Suprapubic skin (tissue), 4 donors: Measurements from ENCODE around the gene GRAMD4. TPM values are rescaled to one million over a fixed set of nuclear protein-coding genes. Genes with fewer than 3 reads are reported as not detected.

Source experiments
- DNase-seq, 2 donors: peaks; one replicate each; pipeline ENCODE4 v3.0.0-alpha.2; 2019; ENCODE audit warnings: low spot score in 2 of 2
- H3K27ac ChIP-seq: fragments of 200-600 bp; sonication (generic); one replicate; pipeline ENCODE4 v1.5.1; 2019
- H3K27me3 ChIP-seq: fragments of 200-600 bp; sonication (generic); one replicate; pipeline ENCODE4 v1.5.1; 2019
- H3K36me3 ChIP-seq: fragments of 200-600 bp; sonication (generic); one replicate; pipeline ENCODE4 v1.5.1; 2019
- H3K4me1 ChIP-seq: fragments of 200-600 bp; sonication (generic); one replicate; pipeline ENCODE4 v1.5.1; 2019
- H3K4me3 ChIP-seq: fragments of 200-600 bp; sonication (generic); one replicate; pipeline ENCODE4 v1.5.1; 2019; ENCODE audit warnings: mild to moderate bottlenecking
- H3K9me3 ChIP-seq: fragments of 200-600 bp; sonication (generic); one replicate; pipeline ENCODE4 v1.5.1; 2019
- EP300 ChIP-seq: sonication (generic); formaldehyde crosslinking; IDR thresholded peaks from one replicate; pipeline ENCODE4 v1.6.1; 2017; ENCODE audit warnings: antibody characterized with exemption
- POLR2A ChIP-seq, 2 donors: fragments of 450-650 bp; IDR thresholded peaks; one replicate each; pipeline ENCODE4 v1.6.1; 2017; ENCODE audit warnings: antibody characterized with exemption in 2 of 2, mild to moderate bottlenecking in 2 of 2, moderate library complexity in 2 of 2
- POLR2AphosphoS5 ChIP-seq, 3 donors: sonication (generic); formaldehyde crosslinking; IDR thresholded peaks; one replicate each; pipeline ENCODE4 v1.6.1; 2017; ENCODE audit warnings: antibody characterized with exemption in 3 of 3
- WGBS: methylation state at CpG from one replicate; pipeline ENCODE4 v1.1.5; 2018; 5-methylcytosine and 5-hydroxymethylcytosine counted together
- total RNA-seq, 4 donors: library from RNA; depleted of rRNA; stranded (reverse); fragments of >200 nt; gene quantifications; one replicate each; pipeline ENCODE4 v1.1.0, GENCODE V29; 2016
- TF ChIP-seq, protein P1 (sequence below), 2 donors: fragments of 200-600 bp in 1 of 2; fragments of 450-650 bp in 1 of 2; sonication (generic) in 1 of 2; IDR thresholded peaks; one replicate each; pipeline ENCODE4 v1.5.1; 2016 to 2019; ENCODE audit warnings: antibody characterized with exemption in 2 of 2, mild to moderate bottlenecking in 1 of 2, moderate library complexity in 1 of 2

The GRAMD4 gene
- total RNA-seq, 4 donors from 2014 or later, result 64.1 to 230 (median 164) TPM

DNA sequence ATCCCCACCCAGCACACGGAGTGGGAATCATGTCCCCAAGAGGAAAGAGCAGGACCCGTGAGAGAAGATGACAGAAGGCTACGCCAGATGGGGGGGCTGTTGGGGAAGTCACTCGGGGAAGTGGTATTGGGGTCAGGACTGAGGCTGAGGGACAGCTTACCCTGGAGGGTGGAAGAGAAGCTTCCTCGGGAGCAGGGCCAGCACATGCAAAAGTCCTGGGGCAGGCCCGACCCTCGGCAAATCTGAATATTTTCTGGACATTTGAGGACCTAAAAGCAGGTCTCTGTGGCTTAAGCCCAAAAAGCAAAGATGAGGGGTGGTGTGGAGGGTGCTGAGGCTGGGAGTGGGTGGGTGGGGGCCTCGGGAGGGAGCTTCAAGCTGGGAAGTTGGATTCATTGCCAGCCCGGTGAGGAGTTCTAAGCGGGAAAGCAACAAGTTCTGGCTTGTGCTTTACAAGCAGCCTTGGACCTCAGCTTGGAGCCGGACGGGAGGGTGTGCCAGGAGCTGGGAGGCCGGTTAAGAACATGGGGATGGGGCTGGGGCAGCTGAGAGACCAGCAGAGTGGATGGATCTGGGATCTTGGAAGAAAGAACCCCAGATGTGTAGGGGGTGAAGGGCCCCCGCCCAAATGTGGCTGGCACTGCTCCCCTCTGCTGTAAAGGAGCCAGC, 34.9 kb downstream of the GRAMD4 start:
- H3K4me1 ChIP-seq, result peaks cover 43% of the 10 kb centered on the region
- DNase-seq, result no peak
- no peaks in the 10 kb centered on the region for H3K27me3 ChIP-seq
- H3K27ac ChIP-seq, result no peak overlapping the region
- no peaks in the 10 kb centered on the region for H3K9me3 ChIP-seq
- whole genome bisulfite sequencing, result 68% methylated on average over 14 of the region's 14 CpGs
- TF ChIP-seq, protein P1, sequence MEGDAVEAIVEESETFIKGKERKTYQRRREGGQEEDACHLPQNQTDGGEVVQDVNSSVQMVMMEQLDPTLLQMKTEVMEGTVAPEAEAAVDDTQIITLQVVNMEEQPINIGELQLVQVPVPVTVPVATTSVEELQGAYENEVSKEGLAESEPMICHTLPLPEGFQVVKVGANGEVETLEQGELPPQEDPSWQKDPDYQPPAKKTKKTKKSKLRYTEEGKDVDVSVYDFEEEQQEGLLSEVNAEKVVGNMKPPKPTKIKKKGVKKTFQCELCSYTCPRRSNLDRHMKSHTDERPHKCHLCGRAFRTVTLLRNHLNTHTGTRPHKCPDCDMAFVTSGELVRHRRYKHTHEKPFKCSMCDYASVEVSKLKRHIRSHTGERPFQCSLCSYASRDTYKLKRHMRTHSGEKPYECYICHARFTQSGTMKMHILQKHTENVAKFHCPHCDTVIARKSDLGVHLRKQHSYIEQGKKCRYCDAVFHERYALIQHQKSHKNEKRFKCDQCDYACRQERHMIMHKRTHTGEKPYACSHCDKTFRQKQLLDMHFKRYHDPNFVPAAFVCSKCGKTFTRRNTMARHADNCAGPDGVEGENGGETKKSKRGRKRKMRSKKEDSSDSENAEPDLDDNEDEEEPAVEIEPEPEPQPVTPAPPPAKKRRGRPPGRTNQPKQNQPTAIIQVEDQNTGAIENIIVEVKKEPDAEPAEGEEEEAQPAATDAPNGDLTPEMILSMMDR (IDR thresholded peaks at IDR 0.05), result no peak
- TF ChIP-seq POLR2A (IDR thresholded peaks at IDR 0.05), result no peak
- no peak for TF ChIP-seq EP300
- no peak overlapping the region for H3K4me3 ChIP-seq
- peaks cover 9% of the 10 kb centered on the region for H3K36me3 ChIP-seq

DNA sequence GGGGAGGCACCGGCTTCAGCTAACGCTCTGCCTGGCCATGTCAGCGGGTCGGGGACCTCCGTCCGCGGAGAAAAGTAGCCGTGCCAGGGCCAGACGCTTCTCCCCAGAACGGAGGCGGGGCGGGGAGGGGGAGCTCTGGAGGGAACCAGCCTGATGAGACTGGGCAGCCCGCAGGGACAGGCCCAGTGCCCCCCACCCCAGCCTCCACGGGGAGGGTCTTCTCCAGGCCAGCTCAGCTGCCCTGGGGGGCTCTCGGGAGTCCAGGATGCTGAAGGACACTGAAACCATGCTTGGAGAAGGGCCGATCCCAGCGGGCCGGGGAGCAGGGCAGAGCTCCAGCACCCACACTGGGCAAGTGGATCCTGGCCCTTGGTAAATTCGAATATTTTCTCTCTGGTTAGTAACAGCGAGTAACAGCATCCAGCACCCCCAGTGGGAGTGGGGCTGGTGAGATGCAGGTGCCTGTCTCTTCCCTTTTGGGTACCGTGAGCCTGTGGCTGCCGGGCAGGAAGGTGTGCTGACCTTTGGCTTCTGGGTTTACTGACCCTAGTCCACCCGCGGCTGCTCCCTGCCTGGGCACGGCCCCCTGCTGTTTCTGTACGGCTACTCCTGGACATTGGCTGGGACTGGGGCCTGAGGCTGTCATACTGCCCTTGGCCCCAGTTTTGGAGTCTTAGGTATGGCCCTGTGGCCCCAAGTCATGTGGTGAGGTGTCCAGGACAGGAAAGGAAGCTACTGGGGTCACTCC, 35.8 kb downstream of the GRAMD4 start:
- TF ChIP-seq, protein P1 (IDR thresholded peaks at IDR 0.05), result no peak
- TF ChIP-seq POLR2A (IDR thresholded peaks at IDR 0.05) (no peak), POLR2AphosphoS5 (IDR thresholded peaks at IDR 0.05) (no peak), EP300 (no peak)
- Histone ChIP-seq H3K36me3 (peaks cover 9% of the 10 kb centered on the region), H3K4me3 (no peak overlapping the region), H3K9me3 (no peaks in the 10 kb centered on the region), H3K27me3 (no peaks in the 10 kb centered on the region), H3K4me1 (peaks cover 43% of the 10 kb centered on the region), H3K27ac (no peak overlapping the region)
- 91% methylated on average over 9 of the region's 26 CpGs for WGBS
- DNase-seq, result no peak

DNA sequence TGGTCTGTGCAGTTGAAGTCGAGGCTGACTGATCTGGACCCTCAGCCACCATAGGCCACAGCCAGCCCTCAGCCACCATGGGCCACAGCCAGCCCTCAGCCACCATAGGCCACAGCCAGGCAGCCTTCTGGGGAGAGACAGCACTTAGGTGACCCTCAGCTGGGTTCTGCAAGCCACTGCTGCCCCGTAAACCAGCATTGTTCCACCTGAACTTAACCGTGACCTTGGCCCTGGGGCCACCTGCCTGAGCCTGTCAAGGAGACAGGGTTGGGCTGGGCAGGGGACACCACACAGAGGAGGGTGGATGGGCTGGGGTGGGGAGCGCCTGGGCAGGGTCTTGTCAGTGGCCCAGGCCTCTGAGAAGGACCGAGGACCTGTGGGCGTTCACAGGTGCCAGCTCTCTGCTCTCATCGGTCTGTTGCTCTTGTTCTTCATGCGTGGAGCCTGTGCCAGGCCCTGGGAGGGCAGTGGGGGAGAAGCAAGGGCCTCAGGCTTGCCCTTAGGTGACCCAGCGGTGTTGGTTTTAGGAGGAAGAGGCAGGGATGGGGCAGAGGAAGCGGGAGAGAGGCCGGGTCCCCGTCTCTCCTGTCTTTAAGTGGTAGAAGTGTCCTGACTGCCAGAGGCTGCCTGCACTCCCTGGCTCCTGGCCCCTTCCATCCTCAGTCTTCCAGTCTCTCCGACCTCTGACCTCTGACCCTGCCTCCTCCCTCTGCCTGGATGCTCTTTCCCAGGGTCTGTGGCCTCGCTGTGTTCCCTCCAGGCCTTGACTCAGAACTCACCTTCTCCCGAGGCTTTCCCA, 36.9 kb downstream of the GRAMD4 start:
- no peak for DNase-seq
- no peaks in the 10 kb centered on the region for H3K27me3 ChIP-seq
- H3K9me3 ChIP-seq, result no peaks in the 10 kb centered on the region
- no peak overlapping the region for H3K27ac ChIP-seq
- WGBS, result 95% methylated on average over 14 of the region's 15 CpGs
- H3K4me1 ChIP-seq, result peaks cover 50% of the 10 kb centered on the region
- H3K36me3 ChIP-seq, result peaks cover 14% of the 10 kb centered on the region
- TF ChIP-seq POLR2A (IDR thresholded peaks at IDR 0.05) (no peak), POLR2AphosphoS5 (IDR thresholded peaks at IDR 0.05) (no peak), EP300 (no peak)
- TF ChIP-seq, protein P1 (IDR thresholded peaks at IDR 0.05), result no peak
- H3K4me3 ChIP-seq, result no peak overlapping the region

DNA sequence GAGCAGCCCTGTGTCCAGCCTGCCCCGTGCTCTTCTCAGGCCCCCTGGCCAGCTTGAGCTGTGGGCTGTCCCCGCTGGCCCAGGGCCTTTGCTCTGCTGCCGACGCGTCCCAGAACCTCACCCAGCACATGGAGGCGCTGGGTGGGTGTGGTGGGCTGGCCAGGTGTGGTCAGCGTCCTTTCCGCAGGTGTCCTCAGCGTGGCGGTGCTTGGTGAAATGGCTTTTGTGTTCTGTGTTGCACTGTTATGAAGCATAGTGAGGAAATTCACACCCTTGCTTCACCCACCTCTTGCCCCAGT, 37.4 kb downstream of the GRAMD4 start:
- DNase-seq, result no peak
- no peaks in the 10 kb centered on the region for H3K9me3 ChIP-seq
- peaks cover 20% of the 10 kb centered on the region for H3K36me3 ChIP-seq
- H3K4me3 ChIP-seq, result no peak overlapping the region
- H3K27me3 ChIP-seq, result no peaks in the 10 kb centered on the region
- no peak overlapping the region for H3K27ac ChIP-seq
- TF ChIP-seq POLR2A (IDR thresholded peaks at IDR 0.05), result no peak
- TF ChIP-seq, protein P1 (IDR thresholded peaks at IDR 0.05), result no peak
- no peak for TF ChIP-seq EP300
- TF ChIP-seq POLR2AphosphoS5 (IDR thresholded peaks at IDR 0.05), result no peak
- WGBS, result 90% methylated on average over 2 of the region's 10 CpGs
- peaks cover 48% of the 10 kb centered on the region for H3K4me1 ChIP-seq
